Activated T-cell treated with anti-CD3 and anti-CD28 coated beads for 24 hours (primary cell): ENCODE results near the gene PLPPR2.
"Not testable (repeated sequence)": the region's sequence is repeated elsewhere in the genome, so short reads cannot be mapped to it uniquely, and the experiment has no call there.

Experiments
- DNase-seq: peaks from one replicate; pipeline ENCODE4 v3.0.0-alpha.2; 2020; ENCODE audit warnings: low read depth

The PLPPR2 gene

GRCh38 chr19:11399667-11400066, 44.4 kb downstream of the PLPPR2 start:
- no peak for DNase-seq

- no peak for DNase-seq
Observed at GRCh38 chr19:11400798-11401197, 45.6 kb downstream of the PLPPR2 start.

GRCh38 chr19:11401808-11402543, 46.7 kb downstream of the PLPPR2 start:
- no peak for DNase-seq

- no peak for DNase-seq
Observed at GRCh38 chr19:11404588-11405222, 49.5 kb downstream of the PLPPR2 start.

- DNase-seq = no peak
Observed at GRCh38 chr19:11405846-11406643, 50.8 kb downstream of the PLPPR2 start.

- DNase-seq = not testable (repeated sequence)
Observed at GRCh38 chr19:11406703-11407236, 51.5 kb downstream of the PLPPR2 start.

GRCh38 chr19:11408591-11408990, 53.4 kb downstream of the PLPPR2 start:
- DNase-seq = no peak

- DNase-seq = no peak
Observed at GRCh38 chr19:11410682-11411081, 55.5 kb downstream of the PLPPR2 start.

- DNase-seq = no peak
Observed at GRCh38 chr19:11414544-11414943, 59.3 kb downstream of the PLPPR2 start.
